OCI-LY7 (cell line): ENCODE results near the gene MRPS23. TPM values are rescaled to one million over a fixed set of nuclear protein-coding genes. Genes with fewer than 3 reads are reported as not detected.

ENCODE experiments used
- BruUV-seq: library from RNA; stranded (reverse); fragments of 400-500 nt; replicated peaks from 2 replicates; lab custom pipeline; 2021; lab: Mats Ljungman, UMichigan
- CTCF ChIA-PET: fragments of 300-600 bp; sonication (Branson Sonifier 250); formaldehyde crosslinking; loops from one replicate; lab custom pipeline; 2022; ENCODE audit warnings: antibody characterized with exemption; ENCODE audit not compliant: unreplicated experiment; lab: Charles Lee
- POLR2A ChIA-PET: fragments of 300-600 bp; sonication (Branson Sonifier 250); formaldehyde crosslinking; loops from one replicate; lab custom pipeline; 2022; ENCODE audit warnings: antibody characterized with exemption; lab: Charles Lee
- DNase-seq: peaks from one replicate; pipeline ENCODE4 v3.0.0-alpha.2; 2015; ENCODE audit warnings: low spot score
- H2AFZ ChIP-seq: fragments of 200-600 bp; sonication (generic), shearing (Covaris generic); 2 replicates; pipeline ENCODE4 v1.6.1; 2014; ENCODE audit warnings: mild to moderate bottlenecking, antibody characterized with exemption, low read length, moderate library complexity
- H3K27ac ChIP-seq: fragments of 200-600 bp; sonication (generic); 2 replicates; pipeline ENCODE4 v1.5.1; 2014; ENCODE audit warnings: mixed run types, low read depth, mild to moderate bottlenecking, moderate library complexity, low read length, inconsistent platforms; ENCODE audit not compliant: poor library complexity, severe bottlenecking
- H3K36me3 ChIP-seq: fragments of 200-600 bp; sonication (generic); 2 replicates; pipeline ENCODE4 v1.6.1; 2014; ENCODE audit warnings: mild to moderate bottlenecking, antibody characterized with exemption, low read length, moderate library complexity, mixed read lengths; ENCODE audit not compliant: insufficient read depth
- H3K4me1 ChIP-seq: fragments of 200-600 bp; sonication (generic); 2 replicates; pipeline ENCODE4 v1.5.1; 2014; ENCODE audit warnings: mild to moderate bottlenecking, low read length; ENCODE audit not compliant: insufficient read depth, poor library complexity, severe bottlenecking
- H3K4me2 ChIP-seq: fragments of 200-600 bp; sonication (generic); 2 replicates; pipeline ENCODE4 v1.6.1; 2014; ENCODE audit warnings: mild to moderate bottlenecking, low read length
- H3K4me3 ChIP-seq: fragments of 200-600 bp; sonication (generic); 2 replicates; pipeline ENCODE4 v1.5.1; 2014; ENCODE audit warnings: mild to moderate bottlenecking, low read depth, low read length; ENCODE audit not compliant: poor library complexity, severe bottlenecking
- H3K79me2 ChIP-seq: fragments of 200-600 bp; sonication (generic); 2 replicates; pipeline ENCODE4 v1.6.1; 2016; ENCODE audit warnings: low read depth, mild to moderate bottlenecking, low read length, moderate library complexity, mixed read lengths; ENCODE audit not compliant: insufficient read depth
- H3K9me2 ChIP-seq: fragments of 200-600 bp; sonication (generic); 2 replicates; pipeline ENCODE4 v1.6.1; 2016; ENCODE audit warnings: mild to moderate bottlenecking, low read length, mixed read lengths; ENCODE audit not compliant: insufficient read depth
- H3K9me3 ChIP-seq: fragments of 200-600 bp; sonication (generic); 2 replicates; pipeline ENCODE4 v1.6.1; 2014; ENCODE audit warnings: mild to moderate bottlenecking, mixed run types, low read length, mixed read lengths
- H4K20me1 ChIP-seq: fragments of 200-600 bp; sonication (generic); 2 replicates; pipeline ENCODE4 v1.6.1; 2014; ENCODE audit warnings: mild to moderate bottlenecking, antibody characterized with exemption, low read length, moderate library complexity, mixed read lengths; ENCODE audit not compliant: insufficient read depth
- EZH2phosphoT487 ChIP-seq: fragments of 200-600 bp; sonication (generic); IDR thresholded peaks from 2 replicates; pipeline ENCODE4 v1.6.1; 2018; ENCODE audit warnings: low read depth, borderline replicate concordance, mild to moderate bottlenecking, mixed run types, antibody characterized with exemption, low read length, moderate library complexity, mixed read lengths
- intact Hi-C: fragments of 100-400 bp; cut with micrococcal nuclease; formaldehyde crosslinking; loops from one replicate; pipeline ENCODE4 v1.10.0; 2022; ENCODE audit not compliant: unreplicated experiment
- total RNA-seq, 2 experiments: library from RNA; depleted of rRNA in 1 of 2; stranded (reverse); fragments of >200 nt in 1 of 2; shearing (Covaris generic) in 1 of 2; gene quantifications; 2 replicates each; pipeline ENCODE4 v1.2.3, GENCODE V29; 2014 to 2022
- TF ChIP-seq, protein P1 (sequence below): fragments of 200-600 bp; sonication (generic); conservative IDR thresholded peaks from 2 replicates; pipeline ENCODE4 v1.5.1; 2014; ENCODE audit warnings: mild to moderate bottlenecking, antibody characterized with exemption, low read length, moderate library complexity, mixed read lengths

MRPS23 gene
- total RNA-seq, 2 experiments from 2014 or later: 50.3 to 73.5 TPM

DNA sequence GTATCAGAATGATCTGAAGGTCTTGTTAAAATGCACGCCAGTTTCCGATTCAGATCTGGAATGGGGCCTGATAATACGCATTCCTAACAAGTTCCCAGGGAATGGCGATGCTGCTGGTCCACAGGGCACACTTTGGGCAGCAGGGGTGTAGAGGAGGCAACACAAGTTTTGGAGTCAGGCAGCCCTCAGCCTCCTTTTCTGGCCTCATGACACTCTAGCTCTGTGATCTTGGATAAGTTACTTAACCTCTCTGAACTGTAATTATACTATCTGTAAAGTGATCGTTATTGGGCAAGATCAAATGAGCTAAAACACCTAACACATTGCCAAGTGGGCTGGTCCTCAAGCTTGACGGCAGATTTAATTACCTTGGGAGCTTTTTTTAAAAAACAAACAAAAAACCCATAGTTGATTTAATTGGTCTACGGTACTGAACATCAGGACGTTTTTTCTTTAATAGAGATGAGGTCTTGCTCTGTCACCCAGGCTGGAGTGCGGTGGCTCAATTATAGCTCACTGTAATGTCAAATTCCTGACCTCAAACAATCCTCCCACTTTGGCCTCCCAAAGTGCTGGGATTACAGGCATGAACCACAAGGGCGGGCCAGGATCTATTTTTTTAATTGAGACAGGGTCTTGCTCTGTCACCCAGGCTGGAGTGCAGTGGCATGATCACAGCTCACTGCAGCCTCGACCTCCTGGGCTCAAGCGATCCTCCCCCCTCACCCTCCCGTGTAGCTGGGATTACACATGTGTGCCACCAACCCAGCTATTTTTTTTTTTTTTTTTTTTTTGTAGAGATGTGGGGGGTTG lies 10.0 kb upstream of the MRPS23 start:
- no peak overlapping the region for H3K4me2 ChIP-seq
- POLR2A ChIA-PET: interaction anchor here (0.6 to 1.3 kb wide), 8 partner anchors 10 to 223 kb away, joined by 3 to 4 read pairs (median 3); partner anchors contain the start of gene DYNLL2
- CTCF ChIA-PET: interaction anchor here (0.9 to 1.6 kb wide), 3 partner anchors 9 to 140 kb away, joined by 3 to 6 read pairs (median 3); no protein-coding TSS in a partner anchor

DNA sequence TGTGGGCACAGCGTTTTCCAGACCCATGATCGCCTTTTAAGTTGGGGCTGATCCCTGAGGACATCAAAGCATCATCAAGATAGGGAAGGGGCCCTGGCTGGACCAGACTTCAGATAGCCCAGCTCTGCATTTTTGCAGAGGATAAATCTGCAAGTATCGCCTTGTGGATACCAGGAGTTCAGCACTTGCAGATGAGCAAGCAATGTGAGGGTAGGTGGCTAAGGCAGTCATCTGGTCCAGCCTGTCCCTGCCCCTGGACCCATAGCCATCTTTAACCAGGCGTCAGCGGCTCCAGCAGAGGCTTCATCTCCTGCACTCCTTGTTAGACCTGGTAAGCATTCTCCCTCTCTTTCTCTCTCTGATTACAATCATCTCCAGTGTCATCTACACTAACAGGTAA lies 9.0 kb upstream of the MRPS23 start:
- Histone ChIP-seq H3K79me2 (no peaks in the 10 kb centered on the region), H3K9me3 (no peaks in the 10 kb centered on the region), H4K20me1 (0 out of 2 replicates have a peak, but pooled peaks cover 5% of the 10 kb centered on the region), H3K4me3 (no peak overlapping the region), H3K4me2 (no peak overlapping the region), H3K36me3 (no peaks in the 10 kb centered on the region), H2AFZ (no peak overlapping the region), H3K27ac (no peak overlapping the region), H3K4me1 (peaks cover 7% of the 10 kb centered on the region), H3K9me2 (no peaks in the 10 kb centered on the region)
- POLR2A ChIA-PET: interaction anchor here (0.8 to 1.3 kb wide), 3 partner anchors 127 to 141 kb away, joined by 3 read pairs; no protein-coding TSS in a partner anchor
- CTCF ChIA-PET: interaction anchor here (0.6 to 1.0 kb wide), 2 partner anchors 134 to 141 kb away, joined by 3 to 4 read pairs; no protein-coding TSS in a partner anchor
- TF ChIP-seq, protein P1, sequence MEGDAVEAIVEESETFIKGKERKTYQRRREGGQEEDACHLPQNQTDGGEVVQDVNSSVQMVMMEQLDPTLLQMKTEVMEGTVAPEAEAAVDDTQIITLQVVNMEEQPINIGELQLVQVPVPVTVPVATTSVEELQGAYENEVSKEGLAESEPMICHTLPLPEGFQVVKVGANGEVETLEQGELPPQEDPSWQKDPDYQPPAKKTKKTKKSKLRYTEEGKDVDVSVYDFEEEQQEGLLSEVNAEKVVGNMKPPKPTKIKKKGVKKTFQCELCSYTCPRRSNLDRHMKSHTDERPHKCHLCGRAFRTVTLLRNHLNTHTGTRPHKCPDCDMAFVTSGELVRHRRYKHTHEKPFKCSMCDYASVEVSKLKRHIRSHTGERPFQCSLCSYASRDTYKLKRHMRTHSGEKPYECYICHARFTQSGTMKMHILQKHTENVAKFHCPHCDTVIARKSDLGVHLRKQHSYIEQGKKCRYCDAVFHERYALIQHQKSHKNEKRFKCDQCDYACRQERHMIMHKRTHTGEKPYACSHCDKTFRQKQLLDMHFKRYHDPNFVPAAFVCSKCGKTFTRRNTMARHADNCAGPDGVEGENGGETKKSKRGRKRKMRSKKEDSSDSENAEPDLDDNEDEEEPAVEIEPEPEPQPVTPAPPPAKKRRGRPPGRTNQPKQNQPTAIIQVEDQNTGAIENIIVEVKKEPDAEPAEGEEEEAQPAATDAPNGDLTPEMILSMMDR: no peak
- no peak for TF ChIP-seq EZH2phosphoT487
- no peak for DNase-seq
- intact Hi-C loops: loop anchor here (1.0 to 2.0 kb wide), 3 partner anchors 34 to 254 kb away; no protein-coding TSS in a partner anchor
- BruUV-seq: no TSS peak

More for the DNA sequence above, 10.0 kb upstream of the MRPS23 start:
- Histone ChIP-seq H2AFZ (no peak overlapping the region), H4K20me1 (0 out of 2 replicates have a peak, but pooled peaks cover 5% of the 10 kb centered on the region), H3K9me3 (no peaks in the 10 kb centered on the region), H3K79me2 (no peaks in the 10 kb centered on the region), H3K4me3 (no peak overlapping the region), H3K36me3 (no peaks in the 10 kb centered on the region), H3K4me1 (peaks cover 7% of the 10 kb centered on the region), H3K27ac (no peak overlapping the region), H3K9me2 (no peaks in the 10 kb centered on the region)
- intact Hi-C loops: loop anchor here (2.0 kb wide), 1 partner anchor 33 kb away; no protein-coding TSS in a partner anchor
- TF ChIP-seq, protein P1: no peak
- no peak for TF ChIP-seq EZH2phosphoT487
- DNase-seq: no peak
- no TSS peak for BruUV-seq
